Dermis microvascular lymphatic vessel endothelial cell (primary cell): ENCODE results near the gene TOPBP1. TPM values are rescaled to one million over a fixed set of nuclear protein-coding genes. Genes with fewer than 3 reads are reported as not detected.
"Not testable (repeated sequence)": the region's sequence is repeated elsewhere in the genome, so short reads cannot be mapped to it uniquely, and the experiment has no call there.

Source experiments
- DNase-seq, 2 donors: peaks; one replicate each; pipeline versions ENCODE4 v3.0.0 to v3.0.0-alpha.2; 2010; ENCODE audit warnings: low read depth in 2 of 2
- total RNA-seq: library from RNA; depleted of rRNA; stranded (reverse); fragments of >200 nt; gene quantifications from 2 replicates; pipeline ENCODE4 v1.2.1, GENCODE V29; 2014

Gene TOPBP1
- total RNA-seq, result 24.6 and 24.9 TPM in 2 replicates

DNA sequence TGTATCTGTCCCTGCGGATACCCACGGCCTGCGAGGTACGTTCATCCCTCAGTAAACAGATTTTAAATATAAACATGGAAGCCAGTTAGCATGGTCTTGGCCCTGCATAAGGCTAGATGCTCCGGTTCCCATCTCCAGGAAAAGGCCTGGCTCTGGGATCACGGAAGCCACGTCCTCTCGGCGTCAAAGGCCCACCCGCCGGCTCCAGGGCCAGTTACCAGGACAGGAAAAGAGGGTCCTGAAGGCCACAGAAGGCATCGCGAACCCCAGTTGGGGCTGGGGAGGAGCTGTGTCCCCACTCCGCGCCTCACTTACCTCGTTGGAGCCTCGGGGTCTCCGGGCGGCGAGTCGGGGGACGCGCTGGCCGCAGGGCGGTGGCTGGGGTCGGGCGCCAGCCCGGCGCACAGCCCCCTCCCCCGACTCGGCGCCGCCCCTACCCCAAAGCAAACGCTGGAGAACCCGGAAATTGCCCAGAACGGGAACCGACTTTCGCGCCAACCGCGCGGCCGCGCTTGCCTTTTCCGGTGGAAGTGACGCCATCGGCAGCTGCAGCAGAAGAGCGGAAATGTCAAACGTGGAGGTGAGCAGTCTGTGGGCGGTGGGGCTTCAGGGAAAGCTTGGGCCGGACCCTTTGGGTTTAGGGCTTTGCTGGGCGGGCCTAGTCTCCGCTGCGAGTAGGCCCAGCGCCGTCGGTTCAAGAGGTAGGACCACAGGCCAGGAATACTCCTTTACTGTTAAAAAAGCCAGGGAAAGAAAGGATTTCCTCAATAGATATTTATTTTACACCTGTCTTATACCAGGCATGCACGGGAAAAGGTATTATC, at the start of gene TOPBP1:
Gene TOPBP1 (minus strand): TSS at position 488 of the 824 bp plus-strand sequence. CDS start 814 bp downstream, outside the sequence.
- DNase-seq, result peak; percentile 66 to 82

GRCh38 chr3:133711013-133711412, 49.3 kb upstream of the TOPBP1 start:
- no peak for DNase-seq

GRCh38 chr3:133709139-133709750, 47.5 kb upstream of the TOPBP1 start:
- DNase-seq, result no peak

- no peak for DNase-seq
Observed at GRCh38 chr3:133706033-133706432, 44.3 kb upstream of the TOPBP1 start.

- no peak for DNase-seq
Observed at GRCh38 chr3:133703915-133704314, 42.2 kb upstream of the TOPBP1 start.

GRCh38 chr3:133701435-133702358, 40.0 kb upstream of the TOPBP1 start:
- DNase-seq, result no peak

GRCh38 chr3:133700351-133700750, 38.6 kb upstream of the TOPBP1 start:
- no peak for DNase-seq

DNA sequence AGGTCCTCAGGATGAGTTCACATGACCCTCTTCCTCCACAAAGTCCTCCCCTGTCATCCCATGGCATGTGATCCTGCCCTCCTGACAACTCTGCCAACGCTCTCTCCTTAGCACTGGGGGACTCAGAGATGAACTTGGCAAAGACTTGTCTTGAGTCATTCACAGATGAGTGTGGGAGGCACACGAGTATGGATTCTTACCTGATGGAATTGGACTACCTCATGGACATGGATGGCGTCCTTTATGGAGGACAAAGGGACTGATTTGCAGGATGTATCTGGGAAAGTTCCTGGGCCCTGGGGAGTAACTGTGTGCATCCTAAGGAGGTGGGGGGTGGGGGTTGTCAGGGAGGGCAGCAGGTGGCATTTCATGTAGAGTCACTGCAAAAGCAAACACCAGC, 38.2 kb upstream of the TOPBP1 start:
- DNase-seq, result no peak

DNA sequence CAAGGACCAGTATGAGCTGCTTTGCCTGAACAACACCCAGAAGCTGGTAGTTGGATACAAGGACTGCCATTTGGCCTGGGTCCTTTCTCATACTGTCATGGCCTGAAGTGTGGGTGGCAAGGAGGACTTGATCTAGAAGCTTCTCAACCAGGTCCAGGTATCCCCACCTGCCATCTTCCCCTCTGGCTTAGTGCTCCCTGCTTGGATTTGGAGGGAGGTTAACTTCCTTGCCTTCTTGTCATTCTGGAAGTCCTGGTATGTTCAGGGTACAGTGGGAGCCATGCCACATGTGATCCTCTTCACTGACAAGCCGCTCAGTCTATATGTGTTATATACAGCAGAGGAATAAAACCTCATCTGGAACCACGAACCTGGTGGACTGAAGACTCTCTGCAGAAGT, 37.7 kb upstream of the TOPBP1 start:
- no peak for DNase-seq

DNA sequence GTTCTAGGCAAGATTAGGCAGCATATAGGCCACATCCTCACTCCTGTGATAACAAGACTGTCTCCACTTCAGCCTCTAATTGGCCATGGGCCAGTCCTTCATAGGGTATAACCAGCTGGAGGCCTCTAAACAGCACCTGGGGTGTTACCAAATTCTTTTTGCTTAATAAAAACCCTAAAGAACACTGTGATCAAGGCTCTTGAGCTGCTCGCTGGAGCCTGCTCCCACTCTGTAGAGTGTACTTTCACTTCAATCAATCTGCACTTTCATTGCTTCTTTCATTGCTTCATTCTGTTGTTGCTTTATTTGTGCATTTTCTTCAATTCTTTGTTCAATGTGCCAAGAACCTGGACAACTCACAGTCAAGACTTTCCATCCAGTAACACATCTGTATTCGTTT, 36.2 kb upstream of the TOPBP1 start:
- DNase-seq, result no peak

GRCh38 chr3:133695560-133696171, 33.9 kb upstream of the TOPBP1 start:
- no peak for DNase-seq

GRCh38 chr3:133694288-133695268, 32.8 kb upstream of the TOPBP1 start:
- DNase-seq, result no peak

- DNase-seq, result no peak
Observed at GRCh38 chr3:133693821-133694220, 32.1 kb upstream of the TOPBP1 start.

DNA sequence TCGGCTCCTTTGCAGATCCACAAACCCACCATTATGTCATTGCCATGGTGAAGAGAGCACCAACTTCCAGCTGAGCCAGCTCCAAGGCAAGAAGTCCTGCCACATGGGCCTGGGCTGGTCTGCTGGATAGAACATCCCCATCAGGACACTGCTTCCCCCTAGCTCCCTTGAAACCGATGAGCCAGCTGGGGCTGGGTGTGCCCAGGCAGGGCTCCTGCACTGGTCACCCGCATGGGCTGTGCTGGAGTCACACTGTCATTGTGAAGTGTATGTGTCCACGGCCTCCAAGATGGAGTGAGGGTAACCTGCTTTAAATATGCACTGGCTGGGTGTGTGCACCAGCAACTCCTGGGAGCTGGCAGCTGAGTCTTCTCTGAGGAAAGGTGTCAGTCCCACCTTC, 31.0 kb upstream of the TOPBP1 start:
- no peak for DNase-seq

GRCh38 chr3:133691273-133692107, 29.7 kb upstream of the TOPBP1 start:
- DNase-seq, result no peak

- not testable (repeated sequence) for DNase-seq
Observed at GRCh38 chr3:133677993-133678392, 16.3 kb upstream of the TOPBP1 start.

DNA sequence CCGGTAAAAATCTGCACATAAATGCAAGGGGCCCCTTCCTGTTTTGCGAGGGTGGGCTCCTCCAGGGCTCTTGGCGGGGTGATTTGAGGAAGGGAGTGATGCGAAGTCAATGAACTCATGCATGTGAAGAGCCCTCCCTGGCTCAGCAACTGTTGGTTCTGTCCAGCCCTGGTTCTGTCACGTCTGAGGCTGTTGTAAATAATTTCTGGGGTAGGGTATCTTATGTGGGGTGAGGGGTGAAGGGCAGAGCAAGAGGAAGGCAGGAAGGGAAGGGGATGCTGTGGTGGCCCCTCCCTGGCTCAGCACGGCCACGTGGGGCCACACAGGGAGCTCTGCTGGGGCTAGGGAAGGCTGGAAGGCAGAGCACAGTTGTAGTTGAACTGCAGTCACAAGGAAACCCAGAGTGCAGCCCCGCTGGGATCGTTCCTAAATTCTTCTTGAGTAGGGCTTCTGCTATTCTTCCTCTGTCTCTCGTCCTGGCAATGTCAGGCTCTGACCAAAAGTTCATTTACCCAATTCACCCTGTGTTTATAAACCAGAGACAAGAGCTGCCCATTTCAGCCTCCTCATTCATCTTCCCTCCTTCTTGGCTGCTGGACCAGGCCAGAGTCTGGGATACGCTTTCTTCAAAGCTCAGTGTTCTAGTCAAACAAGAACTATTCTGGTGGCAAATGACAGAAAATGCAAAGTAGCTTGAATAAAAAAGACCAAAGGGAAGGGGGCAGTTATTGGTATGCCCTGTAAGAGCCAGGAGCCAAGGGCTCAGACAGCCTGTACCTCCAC, 14.8 kb upstream of the TOPBP1 start:
- DNase-seq, result no peak

GRCh38 chr3:133675631-133676335, 14.0 kb upstream of the TOPBP1 start:
- no peak for DNase-seq
